Measurements from ENCODE around the gene POU2AF3.
"Not testable (repeated sequence)": the region's sequence is repeated elsewhere in the genome, so short reads cannot be mapped to it uniquely, and the experiment has no call there.

DNA sequence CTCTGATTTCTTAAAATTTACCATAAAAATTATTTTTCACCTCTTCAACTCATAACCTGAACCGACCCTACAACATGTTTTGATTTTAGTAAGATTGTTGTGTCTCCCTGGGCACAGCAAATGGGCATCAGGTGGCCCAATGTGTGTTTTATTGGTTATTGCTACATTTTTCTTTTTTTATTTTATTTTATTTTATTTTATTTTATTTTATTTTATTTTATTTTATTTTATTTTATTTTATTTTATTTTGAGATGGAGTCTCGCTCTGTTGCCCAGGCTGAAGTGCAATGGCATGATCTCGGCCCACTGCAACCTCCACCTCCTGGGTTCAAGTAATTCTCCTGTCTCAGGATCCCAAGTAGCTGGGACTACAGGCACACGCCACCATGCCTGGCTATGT lies 30.0 kb upstream of the POU2AF3 start:
- TF ChIP-seq, protein P1, sequence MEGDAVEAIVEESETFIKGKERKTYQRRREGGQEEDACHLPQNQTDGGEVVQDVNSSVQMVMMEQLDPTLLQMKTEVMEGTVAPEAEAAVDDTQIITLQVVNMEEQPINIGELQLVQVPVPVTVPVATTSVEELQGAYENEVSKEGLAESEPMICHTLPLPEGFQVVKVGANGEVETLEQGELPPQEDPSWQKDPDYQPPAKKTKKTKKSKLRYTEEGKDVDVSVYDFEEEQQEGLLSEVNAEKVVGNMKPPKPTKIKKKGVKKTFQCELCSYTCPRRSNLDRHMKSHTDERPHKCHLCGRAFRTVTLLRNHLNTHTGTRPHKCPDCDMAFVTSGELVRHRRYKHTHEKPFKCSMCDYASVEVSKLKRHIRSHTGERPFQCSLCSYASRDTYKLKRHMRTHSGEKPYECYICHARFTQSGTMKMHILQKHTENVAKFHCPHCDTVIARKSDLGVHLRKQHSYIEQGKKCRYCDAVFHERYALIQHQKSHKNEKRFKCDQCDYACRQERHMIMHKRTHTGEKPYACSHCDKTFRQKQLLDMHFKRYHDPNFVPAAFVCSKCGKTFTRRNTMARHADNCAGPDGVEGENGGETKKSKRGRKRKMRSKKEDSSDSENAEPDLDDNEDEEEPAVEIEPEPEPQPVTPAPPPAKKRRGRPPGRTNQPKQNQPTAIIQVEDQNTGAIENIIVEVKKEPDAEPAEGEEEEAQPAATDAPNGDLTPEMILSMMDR (conservative IDR thresholded peaks at IDR 0.05 in 1 of 2, IDR thresholded peaks at IDR 0.05 in 1 of 2; ENCODE audit: low read depth in 1 of 2, low read length in 2 of 2): not testable (repeated sequence)
- TF ChIP-seq EZH2 (IDR thresholded peaks at IDR 0.05; ENCODE audit: low read length, missing control alignments): not testable (repeated sequence)

Measured in fibroblast of lung (primary cell).